Liver (tissue), 9 donors: Measurements from ENCODE around the gene SPRYD4. TPM values are rescaled to one million over a fixed set of nuclear protein-coding genes. Genes with fewer than 3 reads are reported as not detected.

Experiments
- DNase-seq: peaks from one replicate; pipeline ENCODE4 v3.0.0-alpha.2; 2017; ENCODE audit warnings: low spot score
- H3K27ac ChIP-seq, 2 donors: one replicate each; pipeline ENCODE4 v1.7.0; 2013; ENCODE audit warnings: inconsistent platforms in 2 of 2, low read length in 2 of 2, control low read depth in 1 of 2, low read depth in 1 of 2, mild to moderate bottlenecking in 1 of 2
- H3K27me3 ChIP-seq, 4 donors: one replicate each; pipeline versions ENCODE4 v1.6.1 to v1.7.0; 2013; ENCODE audit warnings: low read length in 3 of 4, inconsistent platforms in 1 of 4, mild to moderate bottlenecking in 1 of 4, moderate library complexity in 1 of 4; ENCODE audit not compliant: control insufficient read depth in 4 of 4, insufficient read depth in 4 of 4
- H3K36me3 ChIP-seq, 4 donors: one replicate each; pipeline versions ENCODE4 v1.6.1 to v1.7.0; 2013; ENCODE audit warnings: low read length in 3 of 4, mild to moderate bottlenecking in 3 of 4, low read depth in 1 of 4, moderate library complexity in 1 of 4; ENCODE audit not compliant: control insufficient read depth in 4 of 4, insufficient read depth in 3 of 4
- H3K4me1 ChIP-seq, 4 donors: one replicate each; pipeline versions ENCODE4 v1.6.1 to v1.7.0; 2013; ENCODE audit warnings: low read length in 3 of 4, mild to moderate bottlenecking in 3 of 4, moderate library complexity in 1 of 4; ENCODE audit not compliant: control insufficient read depth in 4 of 4, insufficient read depth in 4 of 4
- H3K4me3 ChIP-seq, 3 donors: one replicate each; pipeline versions ENCODE4 v1.6.1 to v1.7.0; 2013; ENCODE audit warnings: low read length in 3 of 3, control low read depth in 1 of 3, low read depth in 1 of 3, mild to moderate bottlenecking in 1 of 3
- H3K9ac ChIP-seq, 2 donors: one replicate each; pipeline ENCODE4 v1.7.0; 2013; ENCODE audit warnings: low read length in 2 of 2, mild to moderate bottlenecking in 2 of 2, moderate library complexity in 2 of 2, control low read depth in 1 of 2, low read depth in 1 of 2
- H3K9me3 ChIP-seq, 4 donors: one replicate each; pipeline versions ENCODE4 v1.6.1 to v1.7.0; 2013; ENCODE audit warnings: low read length in 3 of 4; ENCODE audit not compliant: control insufficient read depth in 4 of 4
- EGR1 ChIP-seq, 2 donors: IDR thresholded peaks; 2 replicates each; pipeline ENCODE4 v1.6.1; 2016 to 2018; ENCODE audit warnings: antibody characterized with exemption in 2 of 2, low read depth in 2 of 2
- FOXA1 ChIP-seq: IDR thresholded peaks from 2 replicates; pipeline ENCODE4 v1.6.1; 2016; ENCODE audit warnings: antibody characterized with exemption
- FOXA2 ChIP-seq: IDR thresholded peaks from 2 replicates; pipeline ENCODE4 v1.6.1; 2016; ENCODE audit warnings: antibody characterized with exemption
- GABPA ChIP-seq, 2 donors: IDR thresholded peaks in 1 of 2; conservative IDR thresholded peaks in 1 of 2; 2 replicates each; pipeline ENCODE4 v1.6.1; 2016; ENCODE audit warnings: antibody characterized with exemption in 2 of 2, mild to moderate bottlenecking in 1 of 2, moderate library complexity in 1 of 2
- HNF4A ChIP-seq, 2 donors: conservative IDR thresholded peaks; 2 replicates each; pipeline ENCODE4 v1.6.1; 2016; ENCODE audit warnings: antibody characterized with exemption in 2 of 2, mild to moderate bottlenecking in 2 of 2
- HNF4G ChIP-seq: IDR thresholded peaks from 2 replicates; pipeline ENCODE4 v1.6.1; 2016; ENCODE audit warnings: antibody characterized with exemption
- JUND ChIP-seq, 2 donors: IDR thresholded peaks; 2 replicates each; pipeline ENCODE4 v1.6.1; 2016; ENCODE audit warnings: antibody characterized with exemption in 2 of 2
- RAD21 ChIP-seq, 2 donors: IDR thresholded peaks; 2 replicates each; pipeline ENCODE4 v1.6.1; 2016; ENCODE audit warnings: antibody characterized with exemption in 2 of 2, mild to moderate bottlenecking in 2 of 2
- SP1 ChIP-seq: IDR thresholded peaks from 2 replicates; pipeline ENCODE4 v1.6.1; 2018; ENCODE audit warnings: antibody characterized with exemption, mild to moderate bottlenecking
- TAF1 ChIP-seq: conservative IDR thresholded peaks from 2 replicates; pipeline ENCODE4 v1.6.1; 2016; ENCODE audit warnings: antibody characterized with exemption, mild to moderate bottlenecking
- YY1 ChIP-seq: IDR thresholded peaks from 2 replicates; pipeline ENCODE4 v1.6.1; 2016; ENCODE audit warnings: antibody characterized with exemption, mild to moderate bottlenecking
- WGBS: extraction: QIAGEN DNeasy Blood & Tissue Kit; methylation state at CpG from one replicate; pipeline ENCODE4 v1.1.7; 2013; 5-methylcytosine and 5-hydroxymethylcytosine counted together
- polyA plus RNA-seq, 2 donors: library from polyadenylated mRNA; stranded (reverse) in 1 of 2; unstranded in 1 of 2; fragments of 200-250 nt in 1 of 2; fragments of >200 nt in 1 of 2; fragmentation: Nextera tagmentation in 1 of 2; extraction: Ambion mirVana in 1 of 2; gene quantifications; one replicate each; pipeline versions ENCODE4 v1.2.1 to v1.2.3, GENCODE V29; 2013 to 2015
- total RNA-seq, 2 donors: library from RNA; depleted of rRNA; stranded (reverse); fragments of >200 nt; gene quantifications; one replicate each; pipeline ENCODE4 v1.2.3, GENCODE V29; 2014
- TF ChIP-seq, protein P1 (sequence below): IDR thresholded peaks from 2 replicates; pipeline ENCODE4 v1.6.1; 2016; ENCODE audit warnings: antibody characterized with exemption, mild to moderate bottlenecking
- TF ChIP-seq, protein P2 (sequence below): fragments of 150-350 bp; IDR thresholded peaks from 2 replicates; pipeline ENCODE4 v1.5.1; 2017; ENCODE audit warnings: improper control_type of control experiment, low read depth, low read length; ENCODE audit not compliant: missing input control
- donor health status: healthy.
- donor health status: healthy.
- donor health status: healthy.
- donor health status: healthy.
- donor health status: healthy.

Gene SPRYD4
- total and polyA plus RNA-seq, 4 donors = 3.8 to 13.0 (median 7.6) TPM

DNA sequence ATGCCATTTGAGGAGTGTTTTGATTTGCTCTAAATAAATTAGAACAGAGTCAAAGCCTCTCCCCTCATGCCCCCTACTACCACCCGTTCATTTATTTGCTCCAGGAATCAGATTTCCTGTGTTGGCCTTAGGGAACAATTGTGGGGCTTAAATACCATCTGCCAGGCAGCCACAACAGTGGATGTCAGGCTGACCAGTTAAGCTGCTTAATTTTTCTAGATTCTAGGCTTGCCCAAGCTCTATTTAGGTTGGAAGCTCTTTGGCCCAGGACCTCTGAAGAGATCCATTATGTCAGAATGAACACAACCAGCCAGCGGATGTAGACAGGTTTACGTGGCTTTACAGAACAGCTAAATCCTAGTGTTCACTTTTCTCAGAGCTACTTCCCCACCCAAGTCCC lies 18.1 kb upstream of the SPRYD4 start (continued):
- TF ChIP-seq, protein P1, sequence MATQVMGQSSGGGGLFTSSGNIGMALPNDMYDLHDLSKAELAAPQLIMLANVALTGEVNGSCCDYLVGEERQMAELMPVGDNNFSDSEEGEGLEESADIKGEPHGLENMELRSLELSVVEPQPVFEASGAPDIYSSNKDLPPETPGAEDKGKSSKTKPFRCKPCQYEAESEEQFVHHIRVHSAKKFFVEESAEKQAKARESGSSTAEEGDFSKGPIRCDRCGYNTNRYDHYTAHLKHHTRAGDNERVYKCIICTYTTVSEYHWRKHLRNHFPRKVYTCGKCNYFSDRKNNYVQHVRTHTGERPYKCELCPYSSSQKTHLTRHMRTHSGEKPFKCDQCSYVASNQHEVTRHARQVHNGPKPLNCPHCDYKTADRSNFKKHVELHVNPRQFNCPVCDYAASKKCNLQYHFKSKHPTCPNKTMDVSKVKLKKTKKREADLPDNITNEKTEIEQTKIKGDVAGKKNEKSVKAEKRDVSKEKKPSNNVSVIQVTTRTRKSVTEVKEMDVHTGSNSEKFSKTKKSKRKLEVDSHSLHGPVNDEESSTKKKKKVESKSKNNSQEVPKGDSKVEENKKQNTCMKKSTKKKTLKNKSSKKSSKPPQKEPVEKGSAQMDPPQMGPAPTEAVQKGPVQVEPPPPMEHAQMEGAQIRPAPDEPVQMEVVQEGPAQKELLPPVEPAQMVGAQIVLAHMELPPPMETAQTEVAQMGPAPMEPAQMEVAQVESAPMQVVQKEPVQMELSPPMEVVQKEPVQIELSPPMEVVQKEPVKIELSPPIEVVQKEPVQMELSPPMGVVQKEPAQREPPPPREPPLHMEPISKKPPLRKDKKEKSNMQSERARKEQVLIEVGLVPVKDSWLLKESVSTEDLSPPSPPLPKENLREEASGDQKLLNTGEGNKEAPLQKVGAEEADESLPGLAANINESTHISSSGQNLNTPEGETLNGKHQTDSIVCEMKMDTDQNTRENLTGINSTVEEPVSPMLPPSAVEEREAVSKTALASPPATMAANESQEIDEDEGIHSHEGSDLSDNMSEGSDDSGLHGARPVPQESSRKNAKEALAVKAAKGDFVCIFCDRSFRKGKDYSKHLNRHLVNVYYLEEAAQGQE = no peak
- TF ChIP-seq TAF1 (no peak), SP1 (no peak), EGR1 (IDR thresholded peaks at IDR 0.05; ENCODE audit: low read depth in 2 of 2) (no peak)

DNA sequence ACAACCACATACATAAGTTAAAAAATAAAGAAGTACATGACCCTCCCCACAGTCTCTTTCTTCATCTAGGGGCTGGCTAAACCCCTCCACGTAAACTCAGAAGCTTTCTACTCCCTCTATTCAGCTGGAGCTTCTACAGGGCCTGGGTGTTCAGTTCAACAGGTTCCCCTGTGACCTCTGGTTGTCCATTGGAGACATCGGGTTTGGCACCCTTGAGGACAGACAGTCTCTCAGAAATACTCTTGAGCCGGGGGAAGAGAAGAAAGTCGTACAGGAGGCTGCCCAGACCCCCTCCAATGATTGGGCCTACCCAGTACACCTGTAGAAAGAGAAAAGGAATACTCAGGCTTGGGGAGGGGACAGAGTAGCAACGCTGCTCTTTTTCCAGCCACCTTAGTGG lies 17.2 kb upstream of the SPRYD4 start:
- TF ChIP-seq FOXA1 (no peak), YY1 (no peak), FOXA2 (no peak)
- no peak overlapping the region for H3K27ac ChIP-seq
- peaks cover 0 to 4% (median 1%) of the 10 kb centered on the region in 4 donors for H3K4me1 ChIP-seq
- no peaks in the 10 kb centered on the region for H3K36me3 ChIP-seq
- H3K4me3 ChIP-seq = no peak overlapping the region
- no peak overlapping the region for H3K9ac ChIP-seq
- WGBS = 76% methylated on average over 5 of the region's 5 CpGs
- no peaks in the 10 kb centered on the region for H3K27me3 ChIP-seq
- H3K9me3 ChIP-seq = no peaks in the 10 kb centered on the region
- DNase-seq = no peak

DNA sequence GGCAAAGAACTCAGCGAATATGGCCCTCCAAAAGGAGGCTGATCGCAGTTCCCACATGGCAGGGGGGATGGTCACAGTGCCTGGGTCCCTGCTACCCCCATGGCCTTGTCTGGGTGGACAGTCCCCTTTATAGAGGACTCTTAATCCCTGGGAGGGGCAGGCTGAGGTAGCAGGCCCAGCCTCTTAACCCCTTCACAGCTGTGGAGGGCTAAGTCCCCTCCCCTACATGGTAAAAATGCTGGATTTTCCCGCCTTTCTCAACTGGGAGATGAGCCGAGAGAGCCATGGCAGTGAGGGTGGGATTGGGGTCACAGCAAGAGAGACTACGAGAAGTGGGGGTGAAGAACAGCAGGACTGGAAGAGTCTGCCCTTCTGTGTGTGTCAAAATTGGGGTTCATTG lies 13.8 kb upstream of the SPRYD4 start, which contains the start of gene MIP:
TSS of gene MIP (minus strand) at position 101 of the 400 bp plus-strand sequence. CDS start at position 57, 44 bp downstream.
- no peak for DNase-seq
- Histone ChIP-seq H3K27me3 (no peaks in the 10 kb centered on the region), H3K9me3 (no peaks in the 10 kb centered on the region), H3K9ac (no peak within 1 kb of the TSS), H3K36me3 (no peaks in the 10 kb centered on the region), H3K4me3 (no peak within 1 kb of the TSS), H3K4me1 (peaks cover 0 to 2% (median 0%) of the 10 kb centered on the region in 4 donors), H3K27ac (no peak within 1 kb of the TSS)
- WGBS = 95% methylated on average over 5 of the region's 5 CpGs
- TF ChIP-seq RAD21 (IDR thresholded peaks at IDR 0.05) (no peak), HNF4G (no peak), SP1 (no peak), FOXA2 (no peak), FOXA1 (no peak), JUND (IDR thresholded peaks at IDR 0.05) (no peak), HNF4A (conservative IDR thresholded peaks at IDR 0.05) (no peak), YY1 (no peak), GABPA (IDR thresholded peaks at IDR 0.05 in 1 of 2, conservative IDR thresholded peaks at IDR 0.05 in 1 of 2) (no peak)
- TF ChIP-seq, protein P1 = no peak
- TF ChIP-seq, protein P2, sequence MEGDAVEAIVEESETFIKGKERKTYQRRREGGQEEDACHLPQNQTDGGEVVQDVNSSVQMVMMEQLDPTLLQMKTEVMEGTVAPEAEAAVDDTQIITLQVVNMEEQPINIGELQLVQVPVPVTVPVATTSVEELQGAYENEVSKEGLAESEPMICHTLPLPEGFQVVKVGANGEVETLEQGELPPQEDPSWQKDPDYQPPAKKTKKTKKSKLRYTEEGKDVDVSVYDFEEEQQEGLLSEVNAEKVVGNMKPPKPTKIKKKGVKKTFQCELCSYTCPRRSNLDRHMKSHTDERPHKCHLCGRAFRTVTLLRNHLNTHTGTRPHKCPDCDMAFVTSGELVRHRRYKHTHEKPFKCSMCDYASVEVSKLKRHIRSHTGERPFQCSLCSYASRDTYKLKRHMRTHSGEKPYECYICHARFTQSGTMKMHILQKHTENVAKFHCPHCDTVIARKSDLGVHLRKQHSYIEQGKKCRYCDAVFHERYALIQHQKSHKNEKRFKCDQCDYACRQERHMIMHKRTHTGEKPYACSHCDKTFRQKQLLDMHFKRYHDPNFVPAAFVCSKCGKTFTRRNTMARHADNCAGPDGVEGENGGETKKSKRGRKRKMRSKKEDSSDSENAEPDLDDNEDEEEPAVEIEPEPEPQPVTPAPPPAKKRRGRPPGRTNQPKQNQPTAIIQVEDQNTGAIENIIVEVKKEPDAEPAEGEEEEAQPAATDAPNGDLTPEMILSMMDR = no peak
